ENCODE data around the gene SLC25A43. TPM values are rescaled to one million over a fixed set of nuclear protein-coding genes. Genes with fewer than 3 reads are reported as not detected.
A peak's percentile ranks its signal among the peaks of the same experiment; 100 is the strongest.
"Not testable (repeated sequence)": the region's sequence is repeated elsewhere in the genome, so short reads cannot be mapped to it uniquely, and the experiment has no call there.

SLC25A43 gene
- total RNA-seq, 1 donor from 2014 or later = 6.1 TPM

GRCh38 chrX:119482041-119482440 lies 82.9 kb downstream of the SLC25A43 start:
- Mint-ChIP-seq H3K36me3 (ENCODE audit: low read depth) (no peaks in the 10 kb centered on the region), H3K27ac (ENCODE audit: unreplicated experiment) (no peak overlapping the region), H3K27me3 (ENCODE audit: low read depth) (no peaks in the 10 kb centered on the region), H3K4me3 (peak overlapping the region; percentile 62), H3K4me1 (no peaks in the 10 kb centered on the region), H3K9me3 (peaks cover 5% of the 10 kb centered on the region)
- no peak for TF ChIP-seq CTCF (conservative IDR thresholded peaks at IDR 0.05)
- DNase-seq (ENCODE audit: low read depth, low spot score) = no peak

- Mint-ChIP-seq H3K27ac (ENCODE audit: unreplicated experiment) (no peak overlapping the region), H3K4me3 (peak overlapping the region; percentile 62)
Measured at GRCh38 chrX:119482481-119483480, 83.6 kb downstream of the SLC25A43 start.

GRCh38 chrX:119486745-119487144 lies 87.6 kb downstream of the SLC25A43 start:
- Mint-ChIP-seq H3K27me3 (ENCODE audit: low read depth) (no peaks in the 10 kb centered on the region), H3K9me3 (no peaks in the 10 kb centered on the region), H3K4me3 (no peak overlapping the region), H3K27ac (ENCODE audit: unreplicated experiment) (peak overlapping the region; percentile 29), H3K4me1 (no peaks in the 10 kb centered on the region), H3K36me3 (ENCODE audit: low read depth) (peaks cover 2% of the 10 kb centered on the region)
- DNase-seq (ENCODE audit: low read depth, low spot score) = no peak
- no peak for TF ChIP-seq CTCF (conservative IDR thresholded peaks at IDR 0.05)

More at GRCh38 chrX:119482481-119483480, 83.6 kb downstream of the SLC25A43 start:
- H3K9me3 Mint-ChIP-seq = peaks cover 5% of the 10 kb centered on the region
- no peaks in the 10 kb centered on the region for H3K4me1 Mint-ChIP-seq
- peak; percentile 54 for DNase-seq (ENCODE audit: low read depth, low spot score)
- TF ChIP-seq CTCF (conservative IDR thresholded peaks at IDR 0.05) = peak; percentile 75
- no peaks in the 10 kb centered on the region for H3K27me3 Mint-ChIP-seq (ENCODE audit: low read depth)
- H3K36me3 Mint-ChIP-seq (ENCODE audit: low read depth) = no peaks in the 10 kb centered on the region

- not testable (repeated sequence) for DNase-seq (ENCODE audit: low read depth, low spot score); H3K9me3 Mint-ChIP-seq; H3K36me3 Mint-ChIP-seq (ENCODE audit: low read depth); H3K27me3 Mint-ChIP-seq (ENCODE audit: low read depth); H3K4me1 Mint-ChIP-seq; H3K4me3 Mint-ChIP-seq; H3K27ac Mint-ChIP-seq (ENCODE audit: unreplicated experiment)
Measured at GRCh38 chrX:119487766-119488165, 88.6 kb downstream of the SLC25A43 start.

GRCh38 chrX:119488749-119489148 lies 89.6 kb downstream of the SLC25A43 start:
- TF ChIP-seq CTCF (conservative IDR thresholded peaks at IDR 0.05) = peak; percentile 71
- Mint-ChIP-seq H3K4me3 (no peak overlapping the region), H3K36me3 (ENCODE audit: low read depth) (peaks cover 2% of the 10 kb centered on the region), H3K27ac (ENCODE audit: unreplicated experiment) (no peak overlapping the region), H3K9me3 (no peaks in the 10 kb centered on the region), H3K27me3 (ENCODE audit: low read depth) (no peaks in the 10 kb centered on the region), H3K4me1 (no peaks in the 10 kb centered on the region)
- DNase-seq (ENCODE audit: low read depth, low spot score) = peak; percentile 42
